H1 (cell line): ENCODE measurements around the gene MRS2. TPM values are rescaled to one million over a fixed set of nuclear protein-coding genes. Genes with fewer than 3 reads are reported as not detected.

Source experiments
- CTCF ChIA-PET: fragments of 300-600 bp; sonication (Branson Sonifier 250); formaldehyde crosslinking; loops from one replicate; lab custom pipeline; 2021; ENCODE audit not compliant: partially characterized antibody; lab: Charles Lee
- POLR2A ChIA-PET: fragments of 300-600 bp; sonication (Branson Sonifier 250); formaldehyde crosslinking; loops from one replicate; lab custom pipeline; 2021; ENCODE audit warnings: inconsistent platforms; ENCODE audit not compliant: partially characterized antibody; lab: Charles Lee
- DNase-seq, 2 experiments: peaks; one replicate each; pipeline versions ENCODE4 v3.0.0 to v3.0.0-alpha.2; 2010 to 2022; ENCODE audit warnings: low spot score in 2 of 2, low read depth in 1 of 2, mixed read lengths in 1 of 2
- FAIRE-seq: peaks from 2 replicates; lab custom pipeline; 2011; peaks lifted over from hg19 to GRCh38; lab: Jason Lieb, UNC
- H2AFZ ChIP-seq: 2 replicates; pipeline ENCODE4 v1.8.1; 2012; ENCODE audit warnings: low read length, inconsistent platforms
- H2AK5ac ChIP-seq: 2 replicates; pipeline ENCODE4 v1.6.1; 2013; ENCODE audit warnings: low read depth, low read length
- H2BK120ac ChIP-seq: replicated peaks from 2 replicates; pipeline ENCODE3; 2013; ENCODE audit warnings: low read depth, low read length, inconsistent platforms
- H2BK12ac ChIP-seq: 2 replicates; pipeline ENCODE4 v1.6.1; 2013; ENCODE audit warnings: low read depth, low read length
- H2BK15ac ChIP-seq: 2 replicates; pipeline ENCODE4 v1.6.1; 2013; ENCODE audit warnings: low read length
- H2BK20ac ChIP-seq: 2 replicates; pipeline ENCODE4 v1.6.1; 2013; ENCODE audit warnings: low read length
- H2BK5ac ChIP-seq: 2 replicates; pipeline ENCODE4 v1.6.1; 2013; ENCODE audit warnings: low read depth, low read length
- H3K14ac ChIP-seq: 2 replicates; pipeline ENCODE4 v1.6.1; 2013; ENCODE audit warnings: inconsistent platforms; ENCODE audit not compliant: insufficient read length
- H3K18ac ChIP-seq: 2 replicates; pipeline ENCODE4 v1.6.1; 2013; ENCODE audit warnings: low read length; ENCODE audit errors: extremely low read depth
- H3K23ac ChIP-seq: 2 replicates; pipeline ENCODE4 v1.6.1; 2013; ENCODE audit warnings: inconsistent platforms; ENCODE audit not compliant: insufficient read length
- H3K23me2 ChIP-seq: 2 replicates; pipeline ENCODE4 v1.6.1; 2013; ENCODE audit warnings: low read depth, low read length
- H3K27ac ChIP-seq: 2 replicates; pipeline ENCODE4 v1.6.1; 2011; ENCODE audit warnings: low read depth, low read length, inconsistent platforms
- H3K27me3 ChIP-seq, 4 experiments: replicated peaks in 1 of 4; 1 replicate in 1 of 4; 2 replicates in 3 of 4; pipeline versions ENCODE4 v1.6.1 to v1.8.1; 2011 to 2013; ENCODE audit warnings: low read length in 3 of 4, mild to moderate bottlenecking in 3 of 4, inconsistent platforms in 2 of 4, mixed read lengths in 2 of 4, moderate library complexity in 1 of 4; ENCODE audit not compliant: control insufficient read depth in 3 of 4, insufficient read depth in 3 of 4; ENCODE audit errors: extremely low read depth in 1 of 4
- H3K36me3 ChIP-seq, 4 experiments: 2 replicates each; pipeline versions ENCODE4 v1.6.1 to v1.8.1; 2011 to 2013; ENCODE audit warnings: mild to moderate bottlenecking in 4 of 4, low read length in 3 of 4, moderate library complexity in 2 of 4, control low read depth in 1 of 4, inconsistent platforms in 1 of 4; ENCODE audit not compliant: insufficient read depth in 4 of 4, control insufficient read depth in 2 of 4
- H3K4ac ChIP-seq: replicated peaks from 2 replicates; pipeline ENCODE3; 2013; ENCODE audit warnings: low read length, low read depth, mixed read lengths, inconsistent platforms; ENCODE audit not compliant: insufficient read length
- H3K4me1 ChIP-seq, 4 experiments: replicated peaks in 1 of 4; 1 replicate in 1 of 4; 2 replicates in 3 of 4; pipeline versions ENCODE4 v1.6.1 to v1.8.1; 2011 to 2013; ENCODE audit warnings: low read length in 3 of 4, inconsistent platforms in 2 of 4, mixed read lengths in 1 of 4; ENCODE audit not compliant: insufficient read depth in 4 of 4, control insufficient read depth in 3 of 4
- H3K4me2 ChIP-seq, 2 experiments: 2 replicates each; pipeline versions ENCODE4 v1.6.1 to v1.8.1; 2011 to 2013; ENCODE audit warnings: low read depth in 2 of 2, low read length in 2 of 2, control low read depth in 1 of 2, inconsistent platforms in 1 of 2, mild to moderate bottlenecking in 1 of 2; ENCODE audit not compliant: insufficient read depth in 1 of 2
- H3K4me3 ChIP-seq, 4 experiments: fragments of 200-600, 300-600 bp in 1 of 4; sonication (generic), shearing (Covaris generic), sonication (Bioruptor Twin) in 1 of 4; 2 replicates each; pipeline versions ENCODE4 v1.5.1 to v1.8.1; 2011 to 2016; ENCODE audit warnings: low read length in 4 of 4, low read depth in 3 of 4, control low read depth in 2 of 4, inconsistent platforms in 2 of 4, mild to moderate bottlenecking in 2 of 4, mixed read lengths in 1 of 4, moderate library complexity in 1 of 4; ENCODE audit not compliant: insufficient read depth in 2 of 4; ENCODE audit errors: extremely low read depth in 1 of 4
- H3K56ac ChIP-seq: replicated peaks from 2 replicates; pipeline ENCODE3; 2013; ENCODE audit warnings: low read depth, mild to moderate bottlenecking, mixed read lengths, low read length, inconsistent platforms; ENCODE audit not compliant: insufficient read length
- H3K79me1 ChIP-seq: 2 replicates; pipeline ENCODE4 v1.6.1; 2013; ENCODE audit warnings: low read depth, low read length, control low read depth
- H3K79me2 ChIP-seq, 2 experiments: 2 replicates each; pipeline versions ENCODE4 v1.6.1 to v1.8.1; 2012 to 2013; ENCODE audit warnings: low read length in 2 of 2, mild to moderate bottlenecking in 2 of 2, inconsistent platforms in 1 of 2; ENCODE audit not compliant: insufficient read depth in 2 of 2, control insufficient read depth in 1 of 2
- H3K9ac ChIP-seq, 4 experiments: replicated peaks in 1 of 4; 1 replicate in 1 of 4; 2 replicates in 3 of 4; pipeline versions ENCODE4 v1.6.1 to v1.8.1; 2011 to 2013; ENCODE audit warnings: low read depth in 3 of 4, low read length in 3 of 4, control low read depth in 2 of 4, mild to moderate bottlenecking in 2 of 4, moderate library complexity in 2 of 4, inconsistent platforms in 1 of 4; ENCODE audit errors: extremely low read depth in 1 of 4
- H3K9me3 ChIP-seq, 2 experiments: 2 replicates each; pipeline versions ENCODE4 v1.6.1 to v1.8.1; 2012 to 2013; ENCODE audit warnings: mild to moderate bottlenecking in 2 of 2, moderate library complexity in 2 of 2, control low read depth in 1 of 2, inconsistent platforms in 1 of 2, low read depth in 1 of 2, low read length in 1 of 2, mixed read lengths in 1 of 2; ENCODE audit not compliant: insufficient read depth in 2 of 2
- H4K20me1 ChIP-seq, 2 experiments: replicated peaks in 1 of 2; 2 replicates each; pipeline versions ENCODE3 to v1.8.1; 2011 to 2013; ENCODE audit warnings: inconsistent platforms in 2 of 2, low read length in 2 of 2, mild to moderate bottlenecking in 1 of 2; ENCODE audit not compliant: insufficient read depth in 2 of 2, control insufficient read depth in 1 of 2
- H4K5ac ChIP-seq: 2 replicates; pipeline ENCODE4 v1.6.1; 2013; ENCODE audit warnings: low read length, low read depth, mixed read lengths, inconsistent platforms; ENCODE audit not compliant: insufficient read length
- H4K8ac ChIP-seq: 2 replicates; pipeline ENCODE4 v1.8.0; 2013; ENCODE audit warnings: mild to moderate bottlenecking, moderate library complexity, low read length, inconsistent platforms; ENCODE audit not compliant: insufficient read depth; ENCODE audit errors: extremely low read depth
- H4K91ac ChIP-seq: replicated peaks from 2 replicates; pipeline ENCODE3; 2013; ENCODE audit warnings: low read length, mixed read lengths, inconsistent platforms; ENCODE audit not compliant: insufficient read length
- WGBS, 2 experiments: shearing (Covaris generic) in 1 of 2; methylation state at CpG; one replicate each; pipeline versions ENCODE4 v1.1.6 to v1.1.7; 2013 to 2015; ENCODE audit warnings: low lambda C conversion rate in 2 of 2, mixed read lengths in 2 of 2, inconsistent platforms in 1 of 2, low coverage in 1 of 2, missing lambda C conversion rate in 1 of 2; ENCODE audit not compliant: insufficient replicate concordance in 2 of 2, insufficient coverage in 1 of 2, insufficient read length in 1 of 2; ENCODE audit errors: extremely low coverage in 1 of 2, missing lambda C conversion rate in 1 of 2; 5-methylcytosine and 5-hydroxymethylcytosine counted together
- polyA plus RNA-seq, 7 experiments: library from polyadenylated mRNA; depleted of rRNA in 3 of 7; stranded (reverse) in 5 of 7; unstranded in 2 of 7; fragments of >200 nt in 5 of 7; fragments of 200-250 nt in 2 of 7; gene quantifications; 1 replicate in 5 of 7; 2 replicates in 1 of 7; 4 replicates in 1 of 7; pipeline versions ENCODE4 v1.2.1 to v1.2.3, GENCODE V29; 2011 to 2013; ENCODE audit warnings: missing spikeins in 2 of 7, mixed read lengths in 2 of 7
- total RNA-seq: library from RNA; stranded (reverse); fragmentation: NEBNext Ultra II Directional; extraction: Animal tissue kit (Norgen Biotek cat#: 25700); gene quantifications from 2 replicates; pipeline ENCODE4 v1.2.1, GENCODE V29; 2021

MRS2 gene
- total and polyA plus RNA-seq, 2 of the 8 experiments (the other 6 are each of a cell fraction or from before 2014, with no cell fraction given) = 51.2 to 67.5 TPM

DNA sequence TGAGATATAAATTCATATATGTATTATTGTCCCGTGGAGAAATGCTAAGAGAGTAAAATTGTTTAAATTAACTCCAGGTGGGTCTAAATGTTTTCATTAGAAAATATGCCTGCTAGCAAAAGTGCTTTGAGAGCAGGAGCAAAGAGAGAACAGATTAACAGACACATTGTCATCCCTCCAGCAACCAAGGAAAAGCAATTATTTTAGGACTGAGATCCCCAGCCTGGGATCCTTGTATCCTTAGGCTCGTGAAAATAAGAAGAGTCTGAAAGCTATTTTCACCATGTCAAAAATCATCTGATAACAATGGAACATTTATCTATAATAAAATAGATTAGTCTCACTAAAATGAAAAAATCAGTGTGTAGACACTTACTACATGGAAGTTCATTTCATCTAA is 11.5 kb upstream of the MRS2 start:
- Histone ChIP-seq H3K23me2 (no peaks in the 10 kb centered on the region), H2AFZ (no peak overlapping the region), H2BK20ac (no peak overlapping the region), H3K18ac (no peak overlapping the region), H3K79me1 (no peaks in the 10 kb centered on the region), H4K91ac (no peak overlapping the region), H3K56ac (no peak overlapping the region), H4K8ac (no peak overlapping the region), H2BK120ac (no peak overlapping the region), H3K14ac (no peak overlapping the region), H2BK5ac (no peak overlapping the region), H4K5ac (no peak overlapping the region), H3K9ac (no peak overlapping the region), H3K4ac (no peak overlapping the region), H3K27me3 (no peaks in the 10 kb centered on the region), H3K4me1 (no peaks in the 10 kb centered on the region), H4K20me1 (no peaks in the 10 kb centered on the region), H2AK5ac (no peak overlapping the region), H3K79me2 (no peaks in the 10 kb centered on the region), H3K23ac (no peak overlapping the region), H2BK15ac (no peak overlapping the region), H2BK12ac (no peak overlapping the region), H3K9me3 (peaks cover 3 to 4% of the 10 kb centered on the region in 2 experiments; a peak in 2 of 4 replicates), H3K27ac (no peak overlapping the region), H3K4me2 (no peak overlapping the region), H3K36me3 (no peaks in the 10 kb centered on the region; a peak in 1 of 8 replicates), H3K4me3 (no peak overlapping the region)
- CTCF ChIA-PET = no interaction called here
- 90% methylated on average over 2 of the region's 2 CpGs; no CpG with 5 or more reads in 1 of the 2 experiments for WGBS, 2 experiments
- FAIRE-seq (no peak), DNase-seq (no peak)
- POLR2A ChIA-PET = no interaction called here
